K562 (cell line): ENCODE data around the gene PHKA1. TPM values are rescaled to one million over a fixed set of nuclear protein-coding genes. Genes with fewer than 3 reads are reported as not detected.

Source experiments
- ATAC-seq: fragments of 200-7000 bp; cut with Tn5 transposase; 3 replicates; pipeline ENCODE4 v1.9.1; 2020; ENCODE audit warnings: moderate library complexity
- BruUV-seq: library from RNA; stranded (reverse); fragments of 400-500 nt; replicated peaks from 2 replicates; lab custom pipeline; 2021; lab: Mats Ljungman, UMichigan
- CTCF ChIA-PET: fragments of 300-600 bp; formaldehyde crosslinking; extraction: SDS; loops from one replicate; lab custom pipeline; 2021; ENCODE audit warnings: low intra/inter-chr PET ratio; lab: Yijun Ruan, JAX
- POLR2A ChIA-PET: fragments of 300-600, 350-650 bp; sonication (Branson Sonifier 250); formaldehyde crosslinking; extraction: SDS; loops from one replicate; lab custom pipeline; 2021; ENCODE audit warnings: antibody characterized with exemption, inconsistent platforms; lab: Yijun Ruan, JAX
- DNase-seq, 4 experiments: peaks; one replicate each; pipeline versions ENCODE4 v3.0.0 to v3.0.0-alpha.2; 2011 to 2018; ENCODE audit warnings: low spot score in 3 of 4, mixed read lengths in 3 of 4; ENCODE audit errors: extremely low read depth in 1 of 4
- FAIRE-seq: peaks from 2 replicates; lab custom pipeline; 2011; peaks lifted over from hg19 to GRCh38; lab: Jason Lieb, UNC
- H2AFZ ChIP-seq: 2 replicates; pipeline ENCODE4 v1.6.0; 2011; ENCODE audit warnings: low read depth, low read length, control low read depth, inconsistent platforms
- H3K27ac ChIP-seq: fragments of 200-600 bp; 3 replicates; pipeline ENCODE4 v1.8.0; 2011; ENCODE audit warnings: low read depth, mild to moderate bottlenecking, control low read depth, inconsistent platforms, low read length, moderate library complexity, mixed read lengths; ENCODE audit errors: extremely low read depth
- H3K27me3 ChIP-seq, 2 experiments: fragments of 300-600 bp in 1 of 2; 2 replicates in 1 of 2; 3 replicates in 1 of 2; pipeline versions ENCODE4 v1.6.0 to v1.8.0; 2011; ENCODE audit warnings: inconsistent platforms in 2 of 2, low read length in 2 of 2, mild to moderate bottlenecking in 1 of 2, mixed read lengths in 1 of 2, moderate library complexity in 1 of 2; ENCODE audit not compliant: control insufficient read depth in 2 of 2, insufficient read depth in 2 of 2
- H3K36me3 ChIP-seq: fragments of 300-600 bp; 3 replicates; pipeline ENCODE4 v1.8.0; 2011; ENCODE audit warnings: mild to moderate bottlenecking, low read length, inconsistent platforms; ENCODE audit not compliant: control insufficient read depth, insufficient read depth
- H3K4me1 ChIP-seq, 2 experiments: fragments of 200-600 bp in 1 of 2; replicated peaks in 1 of 2; 2 replicates in 1 of 2; 3 replicates in 1 of 2; pipeline versions ENCODE4 v1.5.1 to v1.8.0; 2011; ENCODE audit warnings: inconsistent platforms in 2 of 2, low read length in 2 of 2, mild to moderate bottlenecking in 1 of 2, mixed read lengths in 1 of 2, moderate library complexity in 1 of 2; ENCODE audit not compliant: control insufficient read depth in 2 of 2, insufficient read depth in 2 of 2
- H3K4me2 ChIP-seq: 2 replicates; pipeline ENCODE4 v1.6.1; 2011; ENCODE audit warnings: low read length, control low read depth, inconsistent platforms, mixed read lengths; ENCODE audit not compliant: insufficient read depth
- H3K4me3 ChIP-seq: fragments of 200-600 bp; sonication (generic), shearing (Covaris generic); 2 replicates; pipeline ENCODE4 v1.5.1; 2016; ENCODE audit warnings: control low read depth, inconsistent platforms
- H3K79me2 ChIP-seq: fragments of 200-600 bp; 3 replicates; pipeline ENCODE4 v1.8.0; 2011; ENCODE audit warnings: low read length, inconsistent platforms; ENCODE audit not compliant: control insufficient read depth, insufficient read depth
- H3K9ac ChIP-seq, 2 experiments: 2 replicates each; pipeline versions ENCODE4 v1.6.0 to v1.6.1; 2011; ENCODE audit warnings: low read depth in 2 of 2, low read length in 2 of 2, control low read depth in 1 of 2, inconsistent platforms in 1 of 2, mild to moderate bottlenecking in 1 of 2, mixed read lengths in 1 of 2; ENCODE audit not compliant: insufficient read depth in 1 of 2
- H3K9me1 ChIP-seq: one replicate; pipeline ENCODE4 v1.6.0; 2011; ENCODE audit warnings: inconsistent platforms, mild to moderate bottlenecking, low read length, moderate library complexity; ENCODE audit not compliant: control insufficient read depth, insufficient read depth
- H3K9me3 ChIP-seq: replicated peaks from 2 replicates; pipeline ENCODE4 v1.5.1; 2011; ENCODE audit warnings: low read depth, low read length, inconsistent platforms; ENCODE audit not compliant: control insufficient read depth, insufficient read depth
- H4K20me1 ChIP-seq: replicated peaks from 2 replicates; pipeline ENCODE4 v1.6.1; 2011; ENCODE audit warnings: low read length, inconsistent platforms, mixed read lengths; ENCODE audit not compliant: control insufficient read depth, insufficient read depth
- GATA2 ChIP-seq: sonication (generic); formaldehyde crosslinking; IDR thresholded peaks from 2 replicates; pipeline ENCODE4 v1.4.0; 2020; ENCODE audit warnings: mild to moderate bottlenecking, missing genetic modification reagents
- HDAC6 ChIP-seq: IDR thresholded peaks from 2 replicates; pipeline ENCODE4 v1.6.1; 2012; ENCODE audit warnings: low read depth, mild to moderate bottlenecking, control low read depth, inconsistent platforms, low read length, moderate library complexity
- SNRNP70 ChIP-seq: fragments of 200-400 bp; formaldehyde crosslinking; optimal IDR thresholded peaks from 2 replicates; pipeline ENCODE3; 2017; ENCODE audit warnings: low read depth, low read length
- ZNF280B ChIP-seq: fragments of 250-450 bp; sonication (Bioruptor Pico); IDR thresholded peaks from 2 replicates; pipeline ENCODE4 v1.5.1; 2021; ENCODE audit warnings: mild to moderate bottlenecking
- WGBS: fragments of 100-300 bp; shearing (Covaris generic); methylation state at CpG from one replicate; pipeline ENCODE4 v1.1.6; 2016; ENCODE audit warnings: low coverage, mixed read lengths; ENCODE audit not compliant: insufficient coverage; ENCODE audit errors: missing lambda C conversion rate; 5-methylcytosine and 5-hydroxymethylcytosine counted together
- in situ Hi-C: fragments of 300-500 bp; cut with MboI; formaldehyde crosslinking; loops from 4 replicates; pipeline ENCODE4 v1.15.0; 2018; ENCODE audit warnings: inconsistent platforms, mixed read lengths
- intact Hi-C: fragments of 100-400 bp; cut with micrococcal nuclease; formaldehyde crosslinking; loops from 2 replicates; pipeline ENCODE4 v1.14.2; 2022
- polyA plus RNA-seq, 8 experiments: library from polyadenylated mRNA; depleted of rRNA in 4 of 8; stranded (reverse) in 5 of 8; unstranded in 3 of 8; fragments of >200 nt; fragmentation: Nextera tagmentation in 2 of 8; fragmentation: Illumina TruSeq in 1 of 8; extraction: Ambion mirVana in 2 of 8; extraction: Trizol in 1 of 8; gene quantifications; 2 replicates each; pipeline versions ENCODE4 v1.2.1 to v1.2.3, GENCODE V29; 2011 to 2014; ENCODE audit warnings: inconsistent platforms in 1 of 8, missing spikeins in 1 of 8
- total RNA-seq, 7 experiments: library from RNA; depleted of rRNA in 6 of 7; stranded (reverse); fragments of >200 nt in 6 of 7; fragmentation: Illumina TruSeq in 2 of 7; extraction: Trizol in 2 of 7; gene quantifications; 2 replicates each; pipeline versions ENCODE4 v1.2.1 to v1.2.3, GENCODE V29; 2011 to 2021; ENCODE audit warnings: low replicate concordance in 1 of 7

PHKA1 gene
- total and polyA plus RNA-seq, 9 of the 15 experiments (the other 6 are each of a cell fraction or from before 2014, with no cell fraction given): 2.4 to 9.6 (median 5.8) TPM

GRCh38 chrX:72687396-72687795 is 26.7 kb downstream of the PHKA1 start:
- no TSS peak for BruUV-seq
- in situ Hi-C loops (no loop called here), intact Hi-C loops (no loop called here)
- DNase-seq: no peak
- H3K9ac ChIP-seq: no peak overlapping the region
- no peaks in the 10 kb centered on the region for H3K9me1 ChIP-seq
- H3K4me3 ChIP-seq: no peak overlapping the region
- WGBS: 7% methylated on average over 1 of the region's 1 CpG
- TF ChIP-seq ZNF280B (CRISPR knock-in tag) (no peak), SNRNP70 (no peak), GATA2 (0 out of 2 replicates have a peak, but pooled peaks have one; percentile 20)
- no peak for ATAC-seq
- no peak overlapping the region for H3K27ac ChIP-seq
- POLR2A ChIA-PET: no interaction called here
- no peaks in the 10 kb centered on the region for H4K20me1 ChIP-seq
- no peak for FAIRE-seq
- H3K79me2 ChIP-seq: no peaks in the 10 kb centered on the region
- CTCF ChIA-PET: no interaction called here
- no peaks in the 10 kb centered on the region for H3K36me3 ChIP-seq
- no peak overlapping the region for H2AFZ ChIP-seq
- H3K4me2 ChIP-seq: no peak overlapping the region
- H3K4me1 ChIP-seq: no peaks in the 10 kb centered on the region; a peak in 1 of 5 replicates
- no peaks in the 10 kb centered on the region for H3K27me3 ChIP-seq
- no peaks in the 10 kb centered on the region for H3K9me3 ChIP-seq

GRCh38 chrX:72685810-72686456 is 28.2 kb downstream of the PHKA1 start:
- ChIA-PET CTCF (no interaction called here), POLR2A (no interaction called here)
- intact Hi-C loops (no loop called here), in situ Hi-C loops (no loop called here)
- H3K27ac ChIP-seq: no peak overlapping the region
- no peaks in the 10 kb centered on the region; a peak in 1 of 5 replicates for H3K4me1 ChIP-seq
- H3K4me2 ChIP-seq: no peak overlapping the region
- DNase-seq: no peak
- BruUV-seq: no TSS peak
- H4K20me1 ChIP-seq: no peaks in the 10 kb centered on the region
- no peaks in the 10 kb centered on the region for H3K9me1 ChIP-seq
- no peaks in the 10 kb centered on the region for H3K79me2 ChIP-seq
- no peak overlapping the region for H2AFZ ChIP-seq
- no peak for ATAC-seq
- no peak overlapping the region for H3K9ac ChIP-seq
- no peak for TF ChIP-seq HDAC6
- FAIRE-seq: no peak
- H3K9me3 ChIP-seq: no peaks in the 10 kb centered on the region
- H3K4me3 ChIP-seq: no peak overlapping the region
- no peaks in the 10 kb centered on the region for H3K27me3 ChIP-seq
- 48% methylated on average over 4 of the region's 4 CpGs for WGBS
- no peaks in the 10 kb centered on the region for H3K36me3 ChIP-seq
